ENCODE results near the gene DNM1.

- TF ChIP-seq CTCF (IDR thresholded peaks at IDR 0.05) (no peak), POLR2A (IDR thresholded peaks at IDR 0.05) (no peak)
Measured at GRCh38 chr9:128190013-128190412, 13.2 kb upstream of the DNM1 start.

Data from thyroid gland (tissue), 4 donors.